Measurements from ENCODE around the gene MBNL1.

MBNL1 gene

DNA sequence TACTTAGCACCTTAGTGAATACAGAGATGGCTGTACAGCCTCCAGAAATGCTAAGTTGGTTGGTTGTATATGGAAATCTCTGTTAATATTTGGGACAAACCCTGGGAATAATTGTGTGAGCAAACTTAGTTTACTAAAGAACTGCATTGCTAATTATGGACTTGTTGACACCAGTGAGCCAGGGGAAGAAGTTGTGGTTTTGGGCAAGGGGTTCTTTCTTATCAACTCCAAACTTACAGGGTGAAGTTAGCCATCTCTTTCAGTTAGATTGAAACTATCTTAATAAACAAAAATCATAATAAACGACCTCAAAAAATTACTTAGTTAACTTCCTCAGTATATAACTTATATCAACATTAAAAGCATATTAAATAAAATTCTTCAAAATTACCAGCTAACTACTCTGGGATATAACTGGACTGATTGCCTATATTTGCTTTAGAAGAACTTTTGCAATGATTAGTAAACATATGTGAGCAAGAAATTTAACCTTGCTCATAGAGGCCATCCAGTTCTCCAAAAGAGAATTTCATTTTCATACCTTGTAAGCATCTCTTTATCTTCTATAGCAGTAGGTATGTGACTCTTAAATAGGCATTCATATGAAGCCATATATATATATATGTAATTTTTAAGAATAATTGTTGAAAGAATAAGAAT is 24.7 kb downstream of the MBNL1 start:
- Mint-ChIP-seq H3K27me3 (no peaks in the 10 kb centered on the region), H3K36me3 (peaks cover 35% of the 10 kb centered on the region), H3K4me3 (no peak overlapping the region), H3K27ac (no peak overlapping the region), H3K4me1 (peaks cover 77% of the 10 kb centered on the region), H3K9me3 (no peaks in the 10 kb centered on the region)
- no peak for ATAC-seq

DNA sequence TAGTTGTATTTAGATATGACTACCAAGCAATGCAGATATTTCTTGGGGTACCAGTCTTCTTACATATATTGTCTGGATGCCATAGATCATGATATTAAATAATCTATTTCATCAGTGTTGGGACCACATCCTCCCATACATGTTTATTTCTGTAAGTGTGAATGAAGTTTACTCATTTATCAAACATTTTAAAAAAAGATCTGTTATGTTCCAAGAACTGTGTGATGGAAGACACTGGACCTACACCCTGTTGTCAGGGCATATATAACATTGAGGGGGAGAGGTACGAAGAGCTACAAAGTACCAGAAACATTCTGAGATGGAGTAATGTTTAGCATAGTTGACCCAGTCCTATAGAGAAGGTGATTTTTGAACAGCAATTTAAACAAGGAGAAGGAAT is 26.6 kb downstream of the MBNL1 start:
- H3K27ac Mint-ChIP-seq, result peak overlapping the region; percentile 33
- H3K36me3 Mint-ChIP-seq, result peaks cover 54% of the 10 kb centered on the region
- no peak overlapping the region for H3K4me3 Mint-ChIP-seq
- peaks cover 82% of the 10 kb centered on the region for H3K4me1 Mint-ChIP-seq
- H3K9me3 Mint-ChIP-seq, result no peaks in the 10 kb centered on the region
- no peak for ATAC-seq
- no peaks in the 10 kb centered on the region for H3K27me3 Mint-ChIP-seq

GRCh38 chr3:152295806-152296205 is 27.1 kb downstream of the MBNL1 start:
- Mint-ChIP-seq H3K27ac (peak overlapping the region; percentile 33), H3K9me3 (no peaks in the 10 kb centered on the region), H3K4me1 (peaks cover 80% of the 10 kb centered on the region), H3K4me3 (no peak overlapping the region), H3K36me3 (peaks cover 57% of the 10 kb centered on the region), H3K27me3 (no peaks in the 10 kb centered on the region)
- no peak for ATAC-seq

DNA sequence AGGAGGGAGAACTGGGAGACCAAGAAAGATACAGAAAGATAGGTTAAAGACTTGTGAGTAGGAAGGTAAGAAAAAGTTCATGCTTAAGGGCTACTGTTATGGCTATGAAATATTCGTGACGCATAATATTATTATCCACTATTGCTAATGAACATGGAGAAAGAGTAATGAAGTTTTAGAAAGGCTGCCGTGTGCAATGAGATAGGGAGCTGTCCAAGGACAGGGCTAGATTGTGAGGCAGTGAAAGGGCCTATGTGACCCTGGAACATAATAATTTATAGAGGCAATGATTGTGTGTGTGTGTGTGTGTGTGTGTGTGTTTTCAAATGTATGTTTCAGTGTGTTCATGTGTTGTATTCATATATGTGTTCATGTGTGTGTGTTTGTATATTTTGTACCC is 27.7 kb downstream of the MBNL1 start:
- Mint-ChIP-seq H3K9me3 (no peaks in the 10 kb centered on the region), H3K36me3 (peaks cover 56% of the 10 kb centered on the region), H3K4me1 (peaks cover 79% of the 10 kb centered on the region), H3K27ac (peak overlapping the region; percentile 33), H3K27me3 (no peaks in the 10 kb centered on the region), H3K4me3 (no peak overlapping the region)
- no peak for ATAC-seq

- Mint-ChIP-seq H3K27ac (peak overlapping the region; percentile 33), H3K4me1 (peaks cover 79% of the 10 kb centered on the region), H3K27me3 (no peaks in the 10 kb centered on the region), H3K36me3 (peaks cover 50% of the 10 kb centered on the region), H3K4me3 (no peak overlapping the region), H3K9me3 (no peaks in the 10 kb centered on the region)
- ATAC-seq, result no peak
These were observed 28.2 kb downstream of the MBNL1 start for GRCh38 chr3:152296971-152297370.

DNA sequence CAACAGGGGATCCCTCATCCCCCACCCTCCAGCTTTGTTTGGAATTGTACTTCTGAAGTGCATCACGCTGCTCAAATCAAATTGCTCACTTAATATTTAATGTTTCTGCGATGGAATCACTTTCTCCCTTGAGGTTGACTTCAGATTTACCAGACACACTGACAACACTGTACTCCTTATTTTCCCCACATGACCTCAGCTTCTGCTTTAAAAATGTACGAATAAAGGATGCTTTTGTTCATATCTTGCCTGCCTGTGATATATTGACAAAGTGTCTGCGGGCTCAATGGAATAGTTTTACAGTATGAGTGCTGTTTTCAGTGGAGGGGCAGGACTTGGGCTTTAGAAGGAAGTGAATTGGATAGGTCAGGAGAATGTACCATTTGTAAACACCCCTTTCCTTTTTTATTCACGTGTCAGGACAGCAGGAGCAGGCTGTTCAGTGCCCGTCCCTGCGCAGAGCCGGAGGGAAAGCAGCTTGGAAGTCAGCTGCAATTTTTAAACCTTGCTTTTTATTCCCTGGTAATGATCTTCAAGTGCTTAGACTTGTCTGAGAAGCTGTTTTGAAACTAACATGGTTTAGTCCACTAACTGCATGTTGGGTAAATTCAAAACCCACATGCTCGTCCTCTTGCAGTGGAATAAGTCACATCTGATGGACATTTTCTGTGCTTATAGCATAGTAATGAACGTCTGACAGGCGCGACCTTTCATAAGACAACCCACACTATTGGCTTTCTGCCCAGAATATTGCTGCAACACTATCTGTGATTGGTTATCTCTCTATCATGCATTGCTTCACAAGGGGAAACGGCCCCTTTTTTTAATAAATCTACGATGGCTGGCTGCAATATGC is 29.9 kb downstream of the MBNL1 start:
- peak overlapping the region; percentile 77 for H3K27ac Mint-ChIP-seq
- no peaks in the 10 kb centered on the region for H3K27me3 Mint-ChIP-seq
- ATAC-seq, result peak; percentile 79
- H3K4me3 Mint-ChIP-seq, result peak overlapping the region; percentile 58
- H3K4me1 Mint-ChIP-seq, result peaks cover 71% of the 10 kb centered on the region
- peaks cover 43% of the 10 kb centered on the region for H3K36me3 Mint-ChIP-seq
- no peaks in the 10 kb centered on the region for H3K9me3 Mint-ChIP-seq

DNA sequence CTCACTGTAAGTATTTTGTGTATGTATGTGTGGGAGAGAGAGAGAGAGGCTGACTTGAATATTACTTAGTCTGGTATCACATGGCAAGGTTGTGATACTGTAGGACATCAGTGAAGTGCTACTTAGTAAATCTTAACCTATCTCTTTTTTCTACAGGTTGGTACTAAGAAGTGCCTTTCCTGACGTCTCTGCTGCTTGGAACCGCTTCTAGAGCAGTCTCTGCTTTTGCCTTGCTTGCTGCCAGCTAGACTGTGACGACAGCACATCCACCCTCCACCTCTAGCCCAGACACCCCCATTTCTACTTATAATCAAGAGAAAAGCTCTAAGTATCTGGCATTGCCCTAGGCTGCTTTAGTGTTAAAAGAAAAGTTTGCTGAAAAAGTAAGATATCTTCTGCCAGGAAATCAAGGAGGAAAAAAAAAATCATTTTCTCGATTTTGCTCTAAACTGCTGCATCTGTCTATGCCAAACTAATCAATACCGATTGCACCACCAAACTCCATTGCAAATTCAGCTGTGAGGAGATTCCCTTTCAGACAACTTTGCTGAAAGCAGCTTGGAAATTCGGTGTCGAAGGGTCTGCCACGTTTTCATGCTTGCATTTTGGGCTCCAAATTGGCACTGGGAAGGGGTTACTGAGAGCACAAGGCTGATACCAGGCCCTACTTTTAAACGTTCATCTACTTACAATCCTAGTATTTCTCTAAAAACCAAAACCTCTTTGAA is 30.7 kb downstream of the MBNL1 start:
- Mint-ChIP-seq H3K4me3 (peak overlapping the region; percentile 21), H3K4me1 (peaks cover 71% of the 10 kb centered on the region), H3K27me3 (no peaks in the 10 kb centered on the region), H3K36me3 (peaks cover 43% of the 10 kb centered on the region), H3K9me3 (no peaks in the 10 kb centered on the region), H3K27ac (peak overlapping the region; percentile 77)
- peak; percentile 28 for ATAC-seq

DNA sequence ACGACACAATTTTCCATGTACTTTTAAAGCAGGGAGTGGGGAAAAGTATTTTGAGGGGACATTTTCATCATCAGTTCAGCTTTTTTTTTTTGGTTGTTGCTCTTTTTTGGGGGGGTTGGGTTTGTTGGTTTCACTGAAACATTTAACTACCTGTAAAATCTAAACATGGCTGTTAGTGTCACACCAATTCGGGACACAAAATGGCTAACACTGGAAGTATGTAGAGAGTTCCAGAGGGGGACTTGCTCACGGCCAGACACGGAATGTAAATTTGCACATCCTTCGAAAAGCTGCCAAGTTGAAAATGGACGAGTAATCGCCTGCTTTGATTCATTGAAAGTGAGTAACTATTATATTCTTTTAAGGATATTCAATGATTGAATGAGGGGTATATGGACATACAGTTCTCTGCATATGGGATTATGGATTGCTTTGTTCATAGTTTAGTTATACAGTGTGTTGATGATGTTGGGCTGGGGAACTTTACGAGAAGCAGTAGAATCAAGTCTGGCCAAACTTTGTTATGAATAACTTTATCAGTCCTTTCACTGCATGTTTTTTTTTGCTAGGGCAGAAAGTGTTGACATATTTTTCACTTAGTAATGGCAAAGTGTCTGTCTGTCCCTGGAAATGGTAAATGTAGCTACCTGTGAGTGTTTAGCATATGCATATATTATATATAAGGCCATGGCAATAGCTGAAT is 31.5 kb downstream of the MBNL1 start:
- Mint-ChIP-seq H3K27ac (peak overlapping the region; percentile 77), H3K4me1 (peaks cover 73% of the 10 kb centered on the region), H3K36me3 (peaks cover 43% of the 10 kb centered on the region), H3K4me3 (peak overlapping the region; percentile 21), H3K27me3 (no peaks in the 10 kb centered on the region), H3K9me3 (no peaks in the 10 kb centered on the region)
- no peak for ATAC-seq

- Mint-ChIP-seq H3K36me3 (peaks cover 39% of the 10 kb centered on the region), H3K9me3 (no peaks in the 10 kb centered on the region), H3K27ac (peak overlapping the region; percentile 42), H3K4me3 (peak overlapping the region; percentile 36), H3K4me1 (peaks cover 72% of the 10 kb centered on the region), H3K27me3 (no peaks in the 10 kb centered on the region)
- ATAC-seq, result no peak
These were observed 33.0 kb downstream of the MBNL1 start for GRCh38 chr3:152301745-152302181.

- H3K36me3 Mint-ChIP-seq, result peaks cover 35% of the 10 kb centered on the region
- no peaks in the 10 kb centered on the region for H3K9me3 Mint-ChIP-seq
- H3K27me3 Mint-ChIP-seq, result no peaks in the 10 kb centered on the region
- peaks cover 65% of the 10 kb centered on the region for H3K4me1 Mint-ChIP-seq
- ATAC-seq, result peak; percentile 65
- peak overlapping the region; percentile 26 for H3K4me3 Mint-ChIP-seq
- H3K27ac Mint-ChIP-seq, result peak overlapping the region; percentile 48
These were observed 33.8 kb downstream of the MBNL1 start for GRCh38 chr3:152302521-152303021.

DNA sequence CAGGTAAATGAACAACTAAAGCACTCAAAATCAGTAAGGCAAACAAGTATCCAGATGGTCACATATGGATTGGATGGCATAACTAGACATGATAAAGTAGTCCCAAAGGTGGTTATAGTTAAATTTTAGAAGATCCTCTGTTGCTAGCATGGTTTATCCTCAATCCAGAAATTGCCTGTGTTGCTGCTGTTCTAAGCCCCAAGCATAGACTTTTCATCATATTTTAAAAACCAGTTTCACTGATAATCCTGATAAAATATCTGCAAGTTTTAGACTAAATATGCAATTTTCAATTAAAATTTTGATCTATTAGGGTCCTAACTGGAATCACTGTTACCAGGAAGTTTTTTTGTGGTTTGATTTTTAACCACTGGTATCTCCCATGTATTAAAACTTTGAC is 35.4 kb downstream of the MBNL1 start:
- H3K36me3 Mint-ChIP-seq, result peaks cover 31% of the 10 kb centered on the region
- H3K4me1 Mint-ChIP-seq, result peaks cover 64% of the 10 kb centered on the region
- no peaks in the 10 kb centered on the region for H3K27me3 Mint-ChIP-seq
- H3K4me3 Mint-ChIP-seq, result no peak overlapping the region
- no peak overlapping the region for H3K27ac Mint-ChIP-seq
- no peaks in the 10 kb centered on the region for H3K9me3 Mint-ChIP-seq
- no peak for ATAC-seq

- peak overlapping the region; percentile 67 for H3K27ac Mint-ChIP-seq
- H3K4me3 Mint-ChIP-seq, result no peak overlapping the region
- no peak for ATAC-seq
These were observed 36.3 kb downstream of the MBNL1 start for GRCh38 chr3:152305075-152305474.

DNA sequence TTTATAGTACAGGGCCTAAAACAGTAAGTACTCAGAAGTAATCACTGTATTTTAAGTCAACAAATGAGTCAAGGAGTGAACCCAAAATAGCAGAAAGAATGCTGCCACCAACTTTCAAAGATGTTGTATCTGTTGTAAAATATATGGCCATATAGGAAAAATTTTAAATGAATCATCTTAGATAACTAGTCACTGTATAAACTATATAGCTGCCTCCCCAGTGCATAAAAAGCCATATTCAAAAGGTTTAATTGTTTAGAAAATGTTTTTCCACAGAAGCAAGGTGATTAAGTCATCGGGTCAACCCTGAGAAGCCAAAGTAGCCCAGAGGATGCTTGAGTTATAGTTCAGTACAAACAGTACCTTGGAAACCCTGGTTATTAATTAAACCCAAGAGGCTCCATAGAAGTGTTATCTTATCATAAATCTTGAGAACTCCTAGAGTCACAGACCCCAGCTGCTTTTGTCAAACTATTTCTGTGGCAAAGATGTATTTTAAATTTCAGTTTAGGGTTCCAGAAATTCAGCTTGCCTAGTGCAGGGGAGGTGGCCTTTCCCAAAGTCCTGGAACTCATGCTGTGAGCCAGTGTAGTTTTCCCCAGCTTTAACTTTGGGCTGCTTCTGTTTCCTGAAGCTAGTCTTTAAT is 39.2 kb downstream of the MBNL1 start:
- Mint-ChIP-seq H3K36me3 (peaks cover 22% of the 10 kb centered on the region), H3K4me3 (no peak overlapping the region), H3K27ac (peak overlapping the region; percentile 82), H3K4me1 (peaks cover 46% of the 10 kb centered on the region), H3K9me3 (no peaks in the 10 kb centered on the region), H3K27me3 (no peaks in the 10 kb centered on the region)
- ATAC-seq, result no peak

More at GRCh38 chr3:152305075-152305474, 36.3 kb downstream of the MBNL1 start:
- Mint-ChIP-seq H3K27me3 (no peaks in the 10 kb centered on the region), H3K36me3 (peaks cover 22% of the 10 kb centered on the region), H3K9me3 (no peaks in the 10 kb centered on the region), H3K4me1 (peaks cover 64% of the 10 kb centered on the region)

DNA sequence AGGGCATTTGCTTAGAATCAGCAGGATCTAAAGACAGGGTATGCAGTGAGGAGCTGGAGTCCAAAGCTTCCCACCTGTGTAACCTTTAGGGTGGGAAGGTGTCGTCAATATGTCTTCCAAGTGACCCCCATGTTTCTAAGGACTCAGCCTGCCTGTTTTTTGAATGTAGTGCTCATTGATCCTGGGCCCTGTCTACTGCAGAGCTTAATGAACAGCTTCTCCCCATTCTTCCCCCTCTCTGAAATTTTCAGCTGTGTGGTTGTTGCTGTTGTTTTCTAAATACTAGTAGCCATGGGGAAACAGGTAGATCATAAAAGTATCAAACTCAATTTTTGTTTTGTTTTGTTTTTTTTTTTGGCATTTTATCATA is 39.7 kb downstream of the MBNL1 start:
- peaks cover 46% of the 10 kb centered on the region for H3K4me1 Mint-ChIP-seq
- peak overlapping the region; percentile 82 for H3K27ac Mint-ChIP-seq
- H3K27me3 Mint-ChIP-seq, result no peaks in the 10 kb centered on the region
- peaks cover 22% of the 10 kb centered on the region for H3K36me3 Mint-ChIP-seq
- H3K4me3 Mint-ChIP-seq, result no peak overlapping the region
- no peak for ATAC-seq
- H3K9me3 Mint-ChIP-seq, result no peaks in the 10 kb centered on the region
